NCI-H2227 (cell line): ENCODE data around the gene CFAP119.
"Not testable (repeated sequence)": the region's sequence is repeated elsewhere in the genome, so short reads cannot be mapped to it uniquely, and the experiment has no call there.

Source experiments
- DNase-seq: peaks from one replicate; lab custom pipeline; 2025; ENCODE audit not compliant: unreplicated experiment; lab: John Stamatoyannopoulos, UW

The CFAP119 gene

DNA sequence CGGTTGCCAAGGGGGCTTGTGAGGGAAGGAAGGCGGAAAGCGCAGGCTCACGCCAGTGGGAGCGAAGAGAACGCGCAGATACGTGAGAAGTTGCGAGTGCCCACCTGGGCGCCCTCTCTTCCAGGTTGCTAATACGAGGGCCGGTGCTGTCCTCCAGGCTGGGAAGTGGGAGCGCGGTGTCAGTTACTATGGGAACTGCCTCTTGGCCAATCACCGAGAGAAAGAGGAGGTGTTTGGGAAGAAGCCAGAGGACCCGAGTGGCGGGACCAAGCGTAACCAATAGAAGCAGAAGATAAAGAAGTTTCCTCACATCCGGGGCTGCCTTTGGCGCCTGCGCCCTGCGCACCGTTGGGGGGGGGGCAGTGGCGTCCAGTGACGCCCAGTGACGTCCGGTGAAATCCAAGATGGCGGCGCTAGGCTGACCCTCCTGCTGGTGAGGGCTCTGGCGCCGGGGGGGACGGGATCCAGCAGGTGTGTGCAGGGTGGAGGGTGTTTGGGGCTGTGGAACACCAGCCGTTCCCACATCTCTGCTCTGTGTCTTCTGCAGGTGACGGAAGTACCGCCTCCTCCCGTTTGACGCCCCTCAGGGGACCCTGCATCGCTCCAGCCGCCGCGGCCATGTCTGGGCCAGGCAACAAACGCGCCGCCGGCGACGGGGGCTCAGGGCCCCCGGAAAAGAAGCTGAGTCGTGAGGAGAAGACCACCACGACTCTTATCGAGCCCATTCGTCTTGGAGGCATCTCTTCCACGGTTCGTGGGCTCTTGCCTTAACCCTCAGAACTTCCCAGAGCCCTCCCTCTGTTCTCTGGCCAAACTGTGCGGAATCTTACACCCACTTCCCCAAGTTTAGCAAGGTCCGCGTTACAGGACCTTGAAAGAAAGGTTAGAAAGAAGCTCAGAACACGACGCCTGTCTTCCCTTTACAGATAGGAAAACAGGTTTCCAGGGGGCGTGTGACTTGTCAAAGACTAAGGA, at the start of gene CFAP119, which contains the start of gene RNF40:
TSS of gene CFAP119 (minus strand) at position 135 of the 975 bp plus-strand sequence. CDS start 314 bp downstream, outside the sequence.
TSS of gene RNF40 (plus strand) at position 395 of the 975 bp plus-strand sequence. CDS start at position 619, 224 bp downstream.
- peak; percentile 98 for DNase-seq

DNA sequence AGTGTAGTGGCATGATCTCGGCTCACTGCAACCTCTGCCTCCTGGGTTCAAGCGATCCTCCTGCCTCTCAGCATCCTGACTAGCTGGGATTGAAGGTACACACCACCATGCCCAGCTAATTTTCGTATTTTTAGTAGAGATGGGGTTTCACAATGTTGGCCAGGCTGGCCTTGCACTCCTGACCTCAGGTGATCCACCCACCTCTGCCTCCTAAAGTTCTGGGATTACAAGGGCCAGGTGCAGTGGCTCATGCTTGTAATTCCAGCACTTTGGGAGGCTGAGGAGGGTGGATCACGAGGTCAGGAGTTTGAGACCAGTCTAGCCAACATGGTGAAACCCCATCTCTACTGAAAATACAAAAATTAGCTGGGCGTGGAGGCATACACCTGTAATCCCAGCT, 47.8 kb upstream of the CFAP119 start:
- DNase-seq: not testable (repeated sequence)

DNA sequence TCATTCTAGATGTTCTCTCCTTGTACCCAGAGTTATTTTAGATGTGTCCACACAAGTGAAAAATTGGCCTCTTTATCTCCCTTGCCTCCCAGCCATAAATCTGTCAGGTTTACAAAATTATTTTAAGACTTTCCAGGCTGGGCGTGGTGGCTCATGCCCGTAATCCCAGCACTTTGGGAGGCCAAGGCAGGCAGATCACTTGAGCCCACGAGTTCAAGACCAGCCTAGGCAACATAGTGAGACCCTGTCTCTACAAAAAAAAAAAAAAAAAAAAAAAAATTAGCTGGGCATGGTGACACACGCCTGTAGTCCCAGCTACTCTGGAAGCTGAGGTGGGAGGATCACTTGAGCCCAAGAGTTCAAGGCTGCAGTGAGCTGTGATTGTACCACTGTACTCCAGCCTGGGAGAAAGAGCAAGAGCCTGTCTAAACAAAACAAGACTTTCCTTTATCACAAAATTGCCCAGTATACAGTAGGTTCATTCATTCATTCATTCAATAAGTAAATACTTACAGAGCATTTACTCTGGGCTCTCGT, 47.1 kb upstream of the CFAP119 start:
- not testable (repeated sequence) for DNase-seq

DNA sequence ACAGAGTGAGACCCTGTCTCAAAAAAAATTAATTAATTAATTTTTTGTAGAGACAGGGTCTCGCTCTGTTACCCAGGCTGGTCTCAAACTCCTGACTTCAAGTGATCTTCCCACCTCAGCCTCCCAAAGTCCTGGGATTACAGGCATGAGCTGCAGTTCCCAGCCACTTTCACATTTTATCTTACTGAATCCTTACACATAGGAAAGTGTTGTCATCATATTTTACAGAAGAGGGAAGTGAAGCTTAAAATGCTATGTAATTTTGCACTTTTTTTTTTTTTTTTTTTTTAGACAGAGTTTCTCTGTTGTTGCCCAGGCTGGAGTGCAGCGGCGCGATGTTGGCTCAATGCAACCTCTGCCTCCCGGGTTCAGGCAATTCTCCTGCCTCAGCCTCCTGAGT, 46.3 kb upstream of the CFAP119 start:
- DNase-seq: no peak

DNA sequence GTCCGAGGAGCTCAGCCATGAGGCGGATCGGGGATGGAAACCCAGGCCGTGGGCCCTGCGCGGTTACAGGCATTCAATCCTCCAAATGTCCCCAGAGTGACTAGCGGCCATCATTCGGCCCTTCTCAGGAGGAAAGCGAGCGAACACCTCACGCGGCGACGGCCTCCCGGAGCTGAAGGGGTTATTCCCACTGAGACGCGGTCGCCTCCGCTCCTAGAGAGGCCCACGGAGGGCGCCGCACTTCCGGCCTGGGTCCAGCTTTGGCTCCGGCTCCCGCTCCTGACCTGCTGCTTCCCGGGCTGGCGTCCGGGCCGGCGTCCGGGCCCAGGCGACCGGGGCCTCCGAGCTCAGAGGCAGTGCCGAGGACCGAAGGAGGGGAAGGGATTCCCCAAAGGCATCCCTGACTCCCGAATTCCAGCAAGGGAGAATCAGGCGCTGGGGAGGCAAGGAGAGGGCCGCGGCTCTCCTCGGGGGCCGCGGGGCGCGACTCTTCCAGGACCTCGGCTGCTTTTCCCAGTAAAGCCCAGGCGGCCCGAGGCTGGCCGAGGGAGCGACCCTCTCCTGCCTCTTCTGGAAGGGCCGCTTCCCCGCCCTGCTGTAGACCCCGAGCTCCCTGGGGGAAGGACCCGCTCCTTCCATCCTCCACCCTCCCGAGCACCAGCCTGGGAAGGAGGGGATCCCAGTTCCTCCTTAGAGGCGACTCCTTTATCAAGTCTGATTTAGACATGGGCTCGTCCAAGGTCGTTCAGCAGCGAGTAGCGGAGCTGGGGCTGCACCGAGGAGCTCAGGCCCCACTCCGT, 43.7 kb upstream of the CFAP119 start:
- peak; percentile 91 for DNase-seq

DNA sequence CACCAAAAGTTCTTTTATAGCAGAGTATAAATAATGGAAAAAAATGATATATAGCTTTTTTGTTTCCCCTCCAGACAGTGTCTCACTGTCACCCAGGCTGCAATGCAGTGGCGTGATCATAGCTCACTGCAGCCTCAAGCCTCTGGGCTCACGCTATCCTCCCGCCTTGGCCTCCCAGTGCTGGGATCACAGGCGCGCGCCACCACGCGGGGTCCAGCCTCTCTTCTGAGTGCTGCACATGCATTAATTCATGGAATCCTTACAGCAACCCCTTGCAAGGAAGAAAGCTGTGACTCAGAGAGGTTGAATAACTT, 43.2 kb upstream of the CFAP119 start:
- DNase-seq: no peak

DNA sequence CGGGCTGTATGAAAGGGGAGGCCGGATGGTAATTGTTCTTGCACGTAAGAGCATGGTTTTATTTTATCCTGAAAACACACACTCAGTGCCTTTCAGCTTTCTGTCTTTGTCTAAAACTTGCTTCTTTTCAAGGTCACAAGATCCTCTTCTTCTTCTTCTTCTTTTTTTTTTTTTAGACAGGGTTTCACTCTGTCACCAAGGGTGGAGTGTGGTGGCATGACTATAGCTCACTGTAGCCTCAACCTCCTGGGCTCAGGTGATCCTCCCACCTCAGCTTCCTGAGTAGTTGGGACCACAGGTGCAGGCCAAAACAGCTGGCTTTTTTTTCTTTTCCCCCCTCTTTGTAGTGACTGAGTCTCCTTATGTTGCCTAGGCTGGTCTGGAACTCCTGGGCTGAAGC, 41.1 kb upstream of the CFAP119 start:
- no peak for DNase-seq

DNA sequence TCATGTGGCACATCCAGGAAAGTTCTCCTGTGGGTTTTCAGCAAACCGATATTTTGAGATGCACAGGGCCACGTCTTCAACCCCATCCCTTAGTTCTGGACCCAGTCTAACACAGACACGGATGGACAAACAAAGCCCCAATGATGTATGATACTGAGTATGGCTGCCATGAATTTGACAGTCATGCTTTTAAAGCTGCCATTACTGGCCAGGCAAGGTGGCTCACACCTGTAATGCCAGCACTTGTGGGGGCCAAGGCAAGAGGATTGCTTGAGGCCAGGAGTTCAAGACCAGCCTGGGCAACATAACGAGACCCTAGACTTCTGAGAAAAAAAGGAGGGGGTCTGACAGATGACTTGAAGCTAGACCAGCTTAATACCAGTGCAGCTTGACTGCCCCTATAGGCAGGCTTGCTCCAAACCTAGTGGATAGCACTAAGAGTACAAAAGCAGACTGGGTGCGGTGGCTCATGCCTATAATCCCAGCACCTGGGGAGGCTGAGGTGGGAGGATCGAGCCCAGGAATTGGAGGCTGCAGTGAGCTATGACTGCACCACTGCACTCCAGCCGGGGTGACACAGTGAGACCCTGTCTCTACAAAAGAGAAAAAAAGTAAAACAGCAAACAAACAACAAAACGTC, 35.9 kb upstream of the CFAP119 start:
- no peak for DNase-seq

DNA sequence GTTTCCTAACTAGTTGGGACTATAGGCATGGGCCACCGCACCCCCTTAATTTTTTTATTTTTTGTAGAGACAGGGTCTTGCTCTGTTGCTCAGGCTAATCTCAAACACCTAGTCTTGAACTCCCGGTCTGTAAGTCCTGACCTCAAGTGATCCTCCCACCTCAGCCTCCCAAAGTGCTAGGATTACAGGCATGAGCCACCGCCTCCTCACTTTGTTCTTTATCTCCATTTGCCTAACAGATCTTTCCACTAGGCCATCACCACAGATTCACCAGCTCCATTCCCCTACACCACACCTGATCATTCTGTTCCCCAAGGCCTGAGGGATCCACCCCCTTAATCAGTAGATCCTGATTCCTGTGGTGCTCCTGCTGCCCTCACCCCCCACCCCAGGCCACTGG, 32.8 kb upstream of the CFAP119 start:
- no peak for DNase-seq

DNA sequence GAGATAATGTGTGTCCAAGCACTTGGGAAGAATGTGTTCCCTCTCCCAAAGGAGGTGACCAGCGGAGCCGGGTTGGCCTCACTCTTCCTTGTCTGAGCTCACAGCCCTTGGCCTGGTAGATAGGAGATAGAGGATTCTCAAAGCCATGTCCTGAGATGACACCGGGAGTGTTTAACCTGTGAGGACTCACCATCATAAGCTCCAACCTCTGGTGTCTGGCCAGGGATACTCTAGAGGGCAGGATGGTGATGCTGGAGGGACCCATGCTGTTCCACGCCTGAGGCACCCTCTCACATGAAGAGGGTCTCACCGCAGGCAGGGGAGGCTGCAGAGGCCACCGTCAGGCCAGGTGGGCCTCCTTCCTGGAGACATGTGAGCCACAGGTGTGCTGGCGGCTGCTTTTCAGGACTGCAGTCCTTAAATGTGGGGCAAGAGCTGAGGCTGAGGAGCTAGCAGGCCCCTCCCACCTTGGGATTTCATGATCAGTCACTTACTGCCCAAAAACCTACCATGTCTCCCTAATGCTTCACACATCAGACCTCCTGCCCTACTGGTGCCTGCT, 31.7 kb upstream of the CFAP119 start:
- DNase-seq: no peak

DNA sequence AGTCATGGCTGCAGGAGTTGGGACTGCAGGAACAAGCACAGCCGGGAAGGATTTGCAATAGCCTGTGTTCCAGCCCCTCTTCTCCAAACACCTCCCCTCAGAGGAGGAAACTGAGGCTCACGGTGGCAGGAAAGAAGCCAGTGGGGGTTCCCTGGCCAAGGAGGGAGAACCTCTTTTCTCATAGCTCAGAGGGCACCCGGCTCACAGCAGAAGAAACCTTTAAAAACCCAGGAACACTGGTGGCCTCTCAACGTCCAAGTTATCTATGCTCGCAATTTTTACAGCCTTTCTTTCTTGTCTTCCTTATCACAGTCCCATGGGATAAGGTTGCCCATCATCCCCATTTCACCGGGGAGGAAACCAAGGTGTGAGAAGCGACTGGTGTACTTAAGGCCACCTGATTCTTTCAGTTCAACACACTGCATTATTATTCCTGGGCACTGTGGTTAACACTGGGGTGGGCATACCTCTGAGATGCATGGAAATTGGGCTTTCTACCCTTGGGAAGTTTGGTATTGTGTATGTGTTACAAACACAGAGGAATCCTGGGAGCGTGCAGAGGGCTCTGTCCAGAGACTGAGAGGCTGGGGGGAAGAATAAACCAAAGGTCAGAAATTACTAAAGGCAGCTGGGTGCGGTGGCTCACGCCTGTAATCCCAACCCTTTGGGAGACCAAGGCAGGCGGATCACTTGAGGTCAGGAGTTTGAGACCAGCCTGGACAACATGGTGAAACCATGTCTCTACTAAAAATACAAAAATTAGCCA, 25.9 kb upstream of the CFAP119 start:
- no peak for DNase-seq

DNA sequence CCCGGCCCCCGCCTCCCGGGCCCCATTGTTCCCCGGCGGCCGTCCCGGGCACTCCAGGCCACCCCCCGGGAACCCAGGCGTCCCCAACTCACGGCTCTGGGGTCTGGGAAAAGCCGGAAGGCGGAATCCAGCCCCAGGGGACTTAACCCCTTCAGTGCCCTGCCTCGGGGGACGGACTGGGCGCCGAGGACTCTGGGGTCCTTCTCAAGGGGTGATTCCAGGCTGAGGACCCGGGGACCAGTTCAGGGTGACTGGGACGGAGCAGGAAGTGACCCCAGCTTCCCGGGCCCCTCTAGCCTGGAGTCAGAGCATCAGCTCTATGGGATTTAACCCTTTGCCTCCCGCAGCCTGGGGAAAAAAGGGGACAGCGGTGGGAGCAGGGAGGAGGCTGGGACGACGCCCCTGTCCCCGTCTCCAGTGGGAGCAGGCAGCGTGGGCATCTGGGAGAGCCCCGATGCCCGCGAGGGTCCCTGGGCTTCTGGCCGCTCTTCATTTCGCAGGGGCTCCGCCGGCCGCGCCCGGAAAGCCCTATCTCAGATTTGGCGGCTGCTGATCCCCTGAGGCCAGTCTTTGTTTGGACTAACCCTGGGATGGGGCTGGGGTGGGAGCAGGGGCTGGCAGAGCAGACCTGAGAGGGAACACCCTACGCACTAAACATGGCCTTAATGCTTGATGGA, 25.2 kb upstream of the CFAP119 start, which contains the start of gene ZNF629:
TSS of gene ZNF629 (minus strand) at position 270 of the 677 bp plus-strand sequence. CDS start 2,723 bp downstream, outside the sequence.
- DNase-seq: peak; percentile 92

DNA sequence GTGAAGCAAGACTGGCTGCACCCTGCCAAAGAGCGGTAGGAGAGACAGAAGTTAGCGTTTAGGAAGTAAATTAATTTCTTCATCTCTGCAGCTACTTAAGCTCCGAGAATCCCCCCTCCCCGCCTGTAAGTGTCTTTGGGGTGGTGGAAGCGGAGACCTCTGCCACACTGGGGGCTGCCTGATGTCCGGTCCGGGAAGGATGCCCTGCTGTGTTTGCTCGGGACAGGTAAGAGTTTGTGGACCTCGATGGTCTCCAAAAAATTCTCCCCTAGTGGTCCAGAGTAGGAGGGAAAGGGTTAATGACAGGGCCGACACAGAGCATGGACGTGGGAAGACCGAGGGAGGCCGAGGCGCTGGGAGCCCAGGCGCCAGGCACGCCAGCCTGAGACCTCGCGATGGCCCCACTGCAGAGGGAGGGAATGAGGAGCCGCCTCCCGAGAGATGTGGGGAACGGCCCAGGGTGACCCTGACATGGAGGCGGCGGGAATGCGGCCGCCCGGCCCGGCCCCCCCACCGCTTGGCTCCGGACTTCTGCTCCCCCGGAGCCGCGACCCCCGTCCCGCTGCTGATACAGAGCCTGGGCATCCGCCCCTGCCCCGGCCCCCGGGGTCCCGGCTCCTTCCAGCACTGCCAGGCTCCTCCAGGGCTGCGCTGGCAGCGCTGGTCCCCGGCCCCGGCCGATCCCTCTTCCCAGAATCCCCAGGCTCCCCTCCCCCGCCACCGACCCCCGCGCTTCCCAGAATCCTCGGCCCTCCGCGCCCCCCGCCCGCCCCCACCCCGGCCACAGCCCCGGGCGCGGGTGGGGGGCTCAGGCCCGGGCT, 24.5 kb upstream of the CFAP119 start:
- DNase-seq: peak; percentile 74

DNA sequence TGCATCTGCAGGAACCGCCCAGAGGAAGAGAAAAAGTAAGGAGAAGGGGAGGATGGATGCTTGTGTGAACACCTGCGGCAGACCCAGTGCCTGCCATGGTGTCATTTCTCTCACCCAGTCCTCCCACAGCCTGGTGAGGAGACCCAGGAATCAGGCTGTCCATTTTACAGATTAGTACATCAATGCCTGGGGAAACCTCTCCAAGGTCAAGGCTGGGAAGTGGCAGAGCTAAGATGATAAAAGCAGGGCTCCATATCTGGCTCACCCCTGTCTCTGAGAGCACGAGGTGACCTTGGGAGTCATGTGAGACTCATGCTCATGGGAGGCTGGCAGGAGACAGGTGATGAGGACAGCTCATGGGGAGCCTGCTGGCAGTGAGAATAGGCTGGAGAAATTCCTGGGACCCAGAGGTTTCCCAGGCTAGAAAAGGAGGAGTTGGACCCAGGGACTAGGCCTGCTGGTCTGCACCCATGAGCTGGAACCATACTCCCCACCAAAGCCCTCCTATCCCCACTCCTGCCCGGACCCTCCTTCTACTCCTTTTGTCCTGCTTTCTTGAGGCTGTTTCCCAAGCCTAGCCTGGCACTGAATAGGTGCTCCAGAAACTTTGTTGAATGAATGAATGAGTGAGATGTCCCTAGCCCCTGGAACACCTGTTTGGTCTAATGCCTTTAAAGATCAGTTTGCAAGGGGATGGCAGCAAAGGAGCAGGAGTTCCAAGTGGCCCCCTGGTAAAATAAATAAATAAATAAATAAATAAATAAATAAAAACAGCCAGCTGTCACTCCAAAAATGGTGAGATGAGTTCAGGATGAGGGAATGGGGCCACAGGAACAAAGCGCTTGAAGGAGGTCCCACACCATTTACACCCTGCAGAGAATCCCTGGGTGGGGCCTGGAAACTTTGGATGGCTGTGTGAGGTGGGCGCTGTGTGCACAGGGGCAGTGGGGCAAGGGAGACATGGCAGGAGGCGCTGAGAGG, 23.6 kb upstream of the CFAP119 start:
- no peak for DNase-seq

DNA sequence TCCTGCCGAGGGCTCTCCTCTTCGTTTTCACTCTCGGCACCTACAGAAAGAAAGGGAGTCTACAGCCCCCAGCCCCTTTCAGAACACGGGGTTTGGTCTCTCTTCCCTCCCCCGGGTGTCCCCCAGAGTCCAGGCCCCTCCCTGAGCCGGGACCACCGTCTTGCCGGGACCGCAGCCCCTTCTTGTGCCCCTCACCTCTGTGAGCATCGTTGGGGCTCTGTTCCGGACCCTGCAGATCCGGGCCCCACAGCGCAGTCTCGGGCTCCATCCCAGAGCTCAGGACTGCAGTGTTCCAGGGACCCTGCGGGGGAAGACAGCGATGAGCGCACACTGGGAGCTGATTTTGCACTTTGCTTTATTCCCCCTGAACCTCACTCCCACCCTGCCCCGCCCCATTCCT, 22.4 kb upstream of the CFAP119 start:
- no peak for DNase-seq

DNA sequence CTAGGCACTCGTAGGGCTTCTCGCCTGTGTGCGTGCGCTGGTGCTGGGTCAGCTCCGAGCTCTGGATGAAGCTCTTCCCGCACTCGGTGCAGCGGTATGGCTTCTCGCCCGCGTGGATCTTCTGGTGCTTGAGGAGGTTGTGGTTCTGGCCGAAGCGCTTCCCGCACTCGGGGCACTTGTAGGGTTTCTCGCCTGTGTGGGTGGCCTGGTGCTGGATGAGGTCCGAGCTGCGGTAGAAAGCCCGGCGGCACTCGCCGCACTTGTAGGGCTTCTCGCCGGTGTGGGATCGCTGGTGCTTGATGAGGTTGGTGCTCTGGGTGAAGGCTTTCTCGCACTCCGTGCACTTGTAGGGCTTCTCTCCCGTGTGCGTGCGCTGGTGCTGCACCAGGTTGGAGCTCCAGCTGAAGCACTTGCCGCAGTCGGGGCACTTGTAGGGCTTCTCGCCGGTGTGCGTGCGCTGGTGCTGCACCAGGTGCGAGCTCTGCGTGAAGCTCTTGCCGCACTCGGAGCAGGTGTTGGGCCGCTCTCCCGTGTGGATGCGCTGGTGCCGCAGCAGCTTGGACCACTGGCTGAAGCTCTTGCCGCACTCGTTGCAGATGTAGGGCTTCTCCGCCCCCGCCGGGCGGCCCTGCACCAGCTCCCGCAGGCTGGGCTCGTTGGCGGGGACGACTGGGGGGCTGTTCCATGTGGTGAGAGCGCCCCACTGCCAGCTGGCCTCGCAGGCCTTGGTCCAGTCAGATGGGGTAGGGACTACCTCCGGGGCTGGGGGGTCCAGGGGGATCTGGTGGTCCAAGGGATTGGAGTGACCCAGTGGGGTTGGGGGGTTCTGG, 21.6 kb upstream of the CFAP119 start:
- DNase-seq: no peak
